ENCODE results near the gene MYH9.
A peak's percentile ranks its signal among the peaks of the same experiment; 100 is the strongest.

The MYH9 gene

DNA sequence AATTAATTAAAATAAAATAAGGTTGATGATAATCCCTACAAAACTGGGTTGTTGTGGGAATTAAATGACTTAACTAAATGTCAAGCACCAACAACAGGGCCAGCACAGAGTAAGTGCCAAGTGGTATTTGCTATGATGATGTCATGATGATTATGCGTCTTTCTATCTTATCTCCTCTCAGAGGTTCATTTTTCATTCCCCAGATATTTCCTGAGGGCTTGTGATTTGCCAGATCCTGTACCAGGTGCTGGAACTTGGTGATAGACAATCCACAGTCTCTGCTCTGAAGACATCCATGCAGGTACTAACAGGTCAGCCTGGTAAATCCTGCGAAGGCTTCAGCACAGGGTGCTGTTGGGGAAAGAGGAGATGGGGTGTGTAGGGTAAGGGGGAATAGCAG lies 8.1 kb upstream of the MYH9 start (continued):
- TF ChIP-seq ZNF792 (tag by site-specific recombination; IDR thresholded peaks at IDR 0.05) (no peak), ZNF394 (tag by site-specific recombination; IDR thresholded peaks at IDR 0.05; ENCODE audit: borderline replicate concordance) (no peak), ZNF626 (tag by site-specific recombination; IDR thresholded peaks at IDR 0.05) (no peak), ZXDB (tag by site-specific recombination; IDR thresholded peaks at IDR 0.05) (peak; percentile 59), ZEB2 (tag by site-specific recombination; IDR thresholded peaks at IDR 0.05) (peak; percentile 82), ZNF48 (tag by site-specific recombination; IDR thresholded peaks at IDR 0.05) (no peak), ZNF629 (tag by site-specific recombination; IDR thresholded peaks at IDR 0.05) (peak; percentile 92), SP7 (tag by site-specific recombination; IDR thresholded peaks at IDR 0.05) (peak; percentile 55; the same call in 1 of the 2 replicates), FEZF1 (tag by site-specific recombination; IDR thresholded peaks at IDR 0.05) (peak; percentile 66; the same call in 1 of the 2 replicates), ZNF707 (tag by site-specific recombination; IDR thresholded peaks at IDR 0.05) (no peak), ZNF146 (tag by site-specific recombination; IDR thresholded peaks at IDR 0.05) (no peak), ZNF10 (tag by site-specific recombination; IDR thresholded peaks at IDR 0.05) (no peak), ZNF37A (tag by site-specific recombination; IDR thresholded peaks at IDR 0.05) (no peak), ZNF138 (tag by site-specific recombination; IDR thresholded peaks at IDR 0.05; ENCODE audit: borderline replicate concordance) (no peak), ZNF211 (tag by site-specific recombination; IDR thresholded peaks at IDR 0.05; ENCODE audit: low read depth) (no peak), ZNF335 (tag by site-specific recombination; conservative IDR thresholded peaks at IDR 0.05) (peak; percentile 38; the same call in 1 of the 2 replicates), OSR2 (tag by site-specific recombination; IDR thresholded peaks at IDR 0.05) (no peak; the same call in 1 of the 2 replicates), ZBTB21 (tag by site-specific recombination; IDR thresholded peaks at IDR 0.05) (0 out of 2 replicates have a peak, but pooled peaks have one; percentile 63), ZNF24 (tag by site-specific recombination; IDR thresholded peaks at IDR 0.05) (0 out of 2 replicates have a peak, but pooled peaks have one; percentile 54), ZNF184 (tag by site-specific recombination; IDR thresholded peaks at IDR 0.05) (0 out of 2 replicates have a peak, but pooled peaks have one; percentile 59)
- TF ChIP-seq, protein P1, sequence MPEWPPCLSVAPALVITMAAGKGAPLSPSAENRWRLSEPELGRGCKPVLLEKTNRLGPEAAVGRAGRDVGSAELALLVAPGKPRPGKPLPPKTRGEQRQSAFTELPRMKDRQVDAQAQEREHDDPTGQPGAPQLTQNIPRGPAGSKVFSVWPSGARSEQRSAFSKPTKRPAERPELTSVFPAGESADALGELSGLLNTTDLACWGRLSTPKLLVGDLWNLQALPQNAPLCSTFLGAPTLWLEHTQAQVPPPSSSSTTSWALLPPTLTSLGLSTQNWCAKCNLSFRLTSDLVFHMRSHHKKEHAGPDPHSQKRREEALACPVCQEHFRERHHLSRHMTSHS (tag by site-specific recombination; IDR thresholded peaks at IDR 0.05), result no peak
- TF ChIP-seq, protein P2, sequence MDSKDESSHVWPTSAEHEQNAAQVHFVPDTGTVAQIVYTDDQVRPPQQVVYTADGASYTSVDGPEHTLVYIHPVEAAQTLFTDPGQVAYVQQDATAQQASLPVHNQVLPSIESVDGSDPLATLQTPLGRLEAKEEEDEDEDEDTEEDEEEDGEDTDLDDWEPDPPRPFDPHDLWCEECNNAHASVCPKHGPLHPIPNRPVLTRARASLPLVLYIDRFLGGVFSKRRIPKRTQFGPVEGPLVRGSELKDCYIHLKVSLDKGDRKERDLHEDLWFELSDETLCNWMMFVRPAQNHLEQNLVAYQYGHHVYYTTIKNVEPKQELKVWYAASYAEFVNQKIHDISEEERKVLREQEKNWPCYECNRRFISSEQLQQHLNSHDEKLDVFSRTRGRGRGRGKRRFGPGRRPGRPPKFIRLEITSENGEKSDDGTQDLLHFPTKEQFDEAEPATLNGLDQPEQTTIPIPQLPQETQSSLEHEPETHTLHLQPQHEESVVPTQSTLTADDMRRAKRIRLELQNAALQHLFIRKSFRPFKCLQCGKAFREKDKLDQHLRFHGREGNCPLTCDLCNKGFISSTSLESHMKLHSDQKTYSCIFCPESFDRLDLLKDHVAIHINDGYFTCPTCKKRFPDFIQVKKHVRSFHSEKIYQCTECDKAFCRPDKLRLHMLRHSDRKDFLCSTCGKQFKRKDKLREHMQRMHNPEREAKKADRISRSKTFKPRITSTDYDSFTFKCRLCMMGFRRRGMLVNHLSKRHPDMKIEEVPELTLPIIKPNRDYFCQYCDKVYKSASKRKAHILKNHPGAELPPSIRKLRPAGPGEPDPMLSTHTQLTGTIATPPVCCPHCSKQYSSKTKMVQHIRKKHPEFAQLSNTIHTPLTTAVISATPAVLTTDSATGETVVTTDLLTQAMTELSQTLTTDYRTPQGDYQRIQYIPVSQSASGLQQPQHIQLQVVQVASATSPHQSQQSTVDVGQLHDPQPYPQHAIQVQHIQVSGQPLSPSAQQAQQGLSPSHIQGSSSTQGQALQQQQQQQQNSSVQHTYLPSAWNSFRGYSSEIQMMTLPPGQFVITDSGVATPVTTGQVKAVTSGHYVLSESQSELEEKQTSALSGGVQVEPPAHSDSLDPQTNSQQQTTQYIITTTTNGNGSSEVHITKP (tag by site-specific recombination; IDR thresholded peaks at IDR 0.05), result peak; percentile 47
- TF ChIP-seq, protein P3, sequence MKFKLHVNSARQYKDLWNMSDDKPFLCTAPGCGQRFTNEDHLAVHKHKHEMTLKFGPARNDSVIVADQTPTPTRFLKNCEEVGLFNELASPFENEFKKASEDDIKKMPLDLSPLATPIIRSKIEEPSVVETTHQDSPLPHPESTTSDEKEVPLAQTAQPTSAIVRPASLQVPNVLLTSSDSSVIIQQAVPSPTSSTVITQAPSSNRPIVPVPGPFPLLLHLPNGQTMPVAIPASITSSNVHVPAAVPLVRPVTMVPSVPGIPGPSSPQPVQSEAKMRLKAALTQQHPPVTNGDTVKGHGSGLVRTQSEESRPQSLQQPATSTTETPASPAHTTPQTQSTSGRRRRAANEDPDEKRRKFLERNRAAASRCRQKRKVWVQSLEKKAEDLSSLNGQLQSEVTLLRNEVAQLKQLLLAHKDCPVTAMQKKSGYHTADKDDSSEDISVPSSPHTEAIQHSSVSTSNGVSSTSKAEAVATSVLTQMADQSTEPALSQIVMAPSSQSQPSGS (tag by site-specific recombination; IDR thresholded peaks at IDR 0.05; ENCODE audit: low read depth), result peak; percentile 96
- TF ChIP-seq, protein P4, sequence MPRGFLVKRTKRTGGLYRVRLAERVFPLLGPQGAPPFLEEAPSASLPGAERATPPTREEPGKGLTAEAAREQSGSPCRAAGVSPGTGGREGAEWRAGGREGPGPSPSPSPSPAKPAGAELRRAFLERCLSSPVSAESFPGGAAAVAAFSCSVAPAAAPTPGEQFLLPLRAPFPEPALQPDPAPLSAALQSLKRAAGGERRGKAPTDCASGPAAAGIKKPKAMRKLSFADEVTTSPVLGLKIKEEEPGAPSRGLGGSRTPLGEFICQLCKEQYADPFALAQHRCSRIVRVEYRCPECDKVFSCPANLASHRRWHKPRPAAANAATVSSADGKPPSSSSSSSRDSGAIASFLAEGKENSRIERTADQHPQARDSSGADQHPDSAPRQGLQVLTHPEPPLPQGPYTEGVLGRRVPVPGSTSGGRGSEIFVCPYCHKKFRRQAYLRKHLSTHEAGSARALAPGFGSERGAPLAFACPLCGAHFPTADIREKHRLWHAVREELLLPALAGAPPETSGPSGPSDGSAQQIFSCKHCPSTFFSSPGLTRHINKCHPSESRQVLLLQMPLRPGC (tag by site-specific recombination; IDR thresholded peaks at IDR 0.05), result peak; percentile 39; the same call in 1 of the 2 replicates
- TF ChIP-seq, protein P5, sequence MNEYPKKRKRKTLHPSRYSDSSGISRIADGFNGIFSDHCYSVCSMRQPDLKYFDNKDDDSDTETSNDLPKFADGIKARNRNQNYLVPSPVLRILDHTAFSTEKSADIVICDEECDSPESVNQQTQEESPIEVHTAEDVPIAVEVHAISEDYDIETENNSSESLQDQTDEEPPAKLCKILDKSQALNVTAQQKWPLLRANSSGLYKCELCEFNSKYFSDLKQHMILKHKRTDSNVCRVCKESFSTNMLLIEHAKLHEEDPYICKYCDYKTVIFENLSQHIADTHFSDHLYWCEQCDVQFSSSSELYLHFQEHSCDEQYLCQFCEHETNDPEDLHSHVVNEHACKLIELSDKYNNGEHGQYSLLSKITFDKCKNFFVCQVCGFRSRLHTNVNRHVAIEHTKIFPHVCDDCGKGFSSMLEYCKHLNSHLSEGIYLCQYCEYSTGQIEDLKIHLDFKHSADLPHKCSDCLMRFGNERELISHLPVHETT (tag by site-specific recombination; IDR thresholded peaks at IDR 0.05), result 0 out of 2 replicates have a peak, but pooled peaks have one; percentile 43

All from HEK293 (cell line).